ENCODE data around the gene L1CAM.

GRCh38 chrX:153922932-153923857 is 37.2 kb upstream of the L1CAM start:
- no peak for TF ChIP-seq CTCF (IDR thresholded peaks at IDR 0.05; ENCODE audit: borderline replicate concordance, extremely low read depth, low read length, poor library complexity, severe bottlenecking)
- TF ChIP-seq EZH2 (IDR thresholded peaks at IDR 0.05; ENCODE audit: borderline replicate concordance, low read depth, low read length, severe bottlenecking): no peak
